Measurements from ENCODE around the gene UBE2A.

DNA sequence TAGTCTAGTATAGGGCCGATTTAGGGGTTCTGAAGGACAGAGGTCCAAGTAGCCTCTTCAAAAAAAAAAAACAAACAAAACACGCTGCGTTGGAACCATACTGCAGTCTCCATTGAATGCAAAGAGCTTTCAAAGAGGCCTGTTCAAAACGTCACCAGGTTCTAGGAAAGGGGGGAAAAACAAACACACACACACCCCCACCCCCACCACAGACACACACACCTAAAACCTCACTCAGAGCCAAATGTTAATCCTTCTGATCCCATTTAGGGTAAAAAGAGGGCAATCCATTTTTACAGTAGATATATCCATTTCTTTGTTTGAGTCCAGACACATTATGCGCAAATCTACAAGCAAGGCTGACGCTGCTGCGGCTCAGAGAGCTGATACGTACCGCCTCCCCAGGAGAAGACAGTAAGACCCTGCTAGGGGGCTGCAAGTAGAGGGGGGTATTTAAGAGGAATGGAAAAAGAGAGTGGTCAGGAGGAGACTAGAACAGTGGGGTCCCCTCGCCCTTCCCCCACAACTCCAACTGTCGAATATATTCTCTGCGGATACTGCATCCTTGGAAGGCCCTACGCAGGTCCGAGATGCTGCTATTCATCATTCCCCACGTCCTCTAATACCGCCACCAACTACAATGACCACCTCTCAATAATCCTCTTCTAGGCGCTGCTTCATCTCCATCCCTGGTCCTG lies 30.6 kb downstream of the UBE2A start:
- TF ChIP-seq, protein P1, sequence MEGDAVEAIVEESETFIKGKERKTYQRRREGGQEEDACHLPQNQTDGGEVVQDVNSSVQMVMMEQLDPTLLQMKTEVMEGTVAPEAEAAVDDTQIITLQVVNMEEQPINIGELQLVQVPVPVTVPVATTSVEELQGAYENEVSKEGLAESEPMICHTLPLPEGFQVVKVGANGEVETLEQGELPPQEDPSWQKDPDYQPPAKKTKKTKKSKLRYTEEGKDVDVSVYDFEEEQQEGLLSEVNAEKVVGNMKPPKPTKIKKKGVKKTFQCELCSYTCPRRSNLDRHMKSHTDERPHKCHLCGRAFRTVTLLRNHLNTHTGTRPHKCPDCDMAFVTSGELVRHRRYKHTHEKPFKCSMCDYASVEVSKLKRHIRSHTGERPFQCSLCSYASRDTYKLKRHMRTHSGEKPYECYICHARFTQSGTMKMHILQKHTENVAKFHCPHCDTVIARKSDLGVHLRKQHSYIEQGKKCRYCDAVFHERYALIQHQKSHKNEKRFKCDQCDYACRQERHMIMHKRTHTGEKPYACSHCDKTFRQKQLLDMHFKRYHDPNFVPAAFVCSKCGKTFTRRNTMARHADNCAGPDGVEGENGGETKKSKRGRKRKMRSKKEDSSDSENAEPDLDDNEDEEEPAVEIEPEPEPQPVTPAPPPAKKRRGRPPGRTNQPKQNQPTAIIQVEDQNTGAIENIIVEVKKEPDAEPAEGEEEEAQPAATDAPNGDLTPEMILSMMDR (IDR thresholded peaks at IDR 0.05), result no peak
- no peak for TF ChIP-seq ZFX (IDR thresholded peaks at IDR 0.05; ENCODE audit: borderline replicate concordance)
